Measurements from ENCODE around the gene PIGZ. TPM values are rescaled to one million over a fixed set of nuclear protein-coding genes. Genes with fewer than 3 reads are reported as not detected.
A peak's percentile ranks its signal among the peaks of the same experiment; 100 is the strongest.

The PIGZ gene
- total and polyA plus RNA-seq, 4 donors = 2.3 to 9.0 (median 3.9) TPM

DNA sequence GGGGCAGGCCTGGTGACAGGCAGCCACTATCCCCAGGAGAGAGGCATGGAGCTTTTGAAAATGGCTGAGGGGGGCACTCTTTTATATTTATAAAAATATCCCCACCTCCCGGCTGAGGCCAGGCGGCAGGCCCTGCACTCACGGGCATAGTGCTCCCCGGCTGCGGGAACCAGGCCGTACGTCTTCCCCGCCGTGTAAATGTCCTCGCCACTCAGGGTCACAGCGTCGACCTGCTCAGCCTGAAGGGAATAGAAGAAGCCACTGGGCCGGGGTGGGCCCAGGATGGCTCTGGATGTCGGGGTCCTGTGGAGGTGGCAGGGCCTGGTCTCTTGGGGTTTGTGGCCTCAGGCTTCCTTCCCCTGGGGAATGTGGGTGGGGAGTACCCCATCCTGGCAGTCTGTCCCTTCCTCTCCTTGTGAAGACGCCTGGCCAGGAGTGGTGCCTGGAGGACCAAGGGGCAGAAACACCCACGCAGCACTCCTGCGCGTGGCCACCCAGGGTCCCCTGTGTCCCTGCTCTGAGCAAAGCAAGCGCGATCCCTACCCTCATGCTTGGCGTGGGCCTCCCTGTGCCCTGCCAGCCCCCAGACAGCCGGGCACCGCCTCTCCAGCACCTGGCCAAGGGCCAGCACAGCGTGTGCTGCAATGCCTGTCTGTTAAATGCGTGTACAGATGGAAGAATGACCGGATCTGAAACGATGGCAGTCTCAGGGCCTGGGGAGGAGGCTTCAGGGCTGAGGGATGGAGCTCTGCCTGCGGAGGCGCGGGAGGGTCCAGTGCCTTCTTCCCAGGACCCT is 42.1 kb upstream of the PIGZ start:
- Histone ChIP-seq H3K27ac (ENCODE audit: low read depth in 1 of 2, low read length in 2 of 2) (no peak overlapping the region), H3K27me3 (ENCODE audit: control insufficient read depth in 1 of 2, insufficient read depth in 2 of 2, low read length in 1 of 2) (no peaks in the 10 kb centered on the region), H3K9me3 (ENCODE audit: control insufficient read depth, low read length) (no peaks in the 10 kb centered on the region), H3K4me1 (ENCODE audit: control insufficient read depth in 1 of 2, insufficient read depth in 2 of 2, low read length in 2 of 2) (no peaks in the 10 kb centered on the region), H3K4me3 (ENCODE audit: low read length in 2 of 2) (no peak overlapping the region), H3K36me3 (ENCODE audit: control insufficient read depth in 1 of 2, insufficient read depth in 2 of 2, low read length in 1 of 2) (no peaks in the 10 kb centered on the region)
- peak; percentile 26 to 56 for DNase-seq
- 66% methylated on average over 30 of the region's 30 CpGs for WGBS, 2 donors
- intact Hi-C loops (cut with DNase I) = no loop called here
- no peak for ATAC-seq (ENCODE audit: low FRiP score)

DNA sequence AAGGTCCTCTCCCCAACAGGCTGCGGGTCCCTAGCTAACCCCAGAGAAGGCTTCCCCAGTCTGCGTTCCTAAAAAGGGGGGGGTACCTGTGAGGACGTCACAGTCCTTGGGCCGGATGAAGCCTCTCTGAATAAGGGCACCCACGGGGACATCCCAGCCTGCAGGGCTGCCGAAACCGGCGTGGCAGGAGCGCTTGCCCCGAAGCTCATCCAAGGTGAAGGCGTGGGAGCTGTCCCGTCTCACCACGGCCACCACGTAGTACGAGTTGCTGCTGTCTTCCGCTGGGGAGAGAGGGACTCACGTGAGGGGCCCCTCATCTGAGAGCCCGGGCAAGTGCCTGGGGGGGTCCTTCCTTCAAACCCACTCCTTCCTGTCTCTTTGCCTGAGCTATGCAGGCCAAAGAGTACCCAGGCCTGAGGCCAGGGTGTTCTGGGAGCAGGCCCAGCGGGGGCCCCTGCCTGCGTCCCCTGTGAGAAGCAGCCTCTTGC is 40.9 kb upstream of the PIGZ start:
- 93 to 96% methylated on average over 20 of the region's 20 CpGs for WGBS, 2 donors
- Histone ChIP-seq H3K36me3 (ENCODE audit: control insufficient read depth in 1 of 2, insufficient read depth in 2 of 2, low read length in 1 of 2) (no peaks in the 10 kb centered on the region), H3K4me1 (ENCODE audit: control insufficient read depth in 1 of 2, insufficient read depth in 2 of 2, low read length in 2 of 2) (no peaks in the 10 kb centered on the region), H3K27me3 (ENCODE audit: control insufficient read depth in 1 of 2, insufficient read depth in 2 of 2, low read length in 1 of 2) (no peaks in the 10 kb centered on the region), H3K9me3 (ENCODE audit: control insufficient read depth, low read length) (no peaks in the 10 kb centered on the region), H3K27ac (ENCODE audit: low read depth in 1 of 2, low read length in 2 of 2) (no peak overlapping the region), H3K4me3 (ENCODE audit: low read length in 2 of 2) (no peak overlapping the region)
- DNase-seq = peak in 1 of 2 donors; percentile 24
- intact Hi-C loops (cut with DNase I) = loop anchor here in 1 of 2 donors (10.0 kb wide), 1 partner anchor 175 kb away; no protein-coding TSS in a partner anchor
- ATAC-seq (ENCODE audit: low FRiP score) = no peak

DNA sequence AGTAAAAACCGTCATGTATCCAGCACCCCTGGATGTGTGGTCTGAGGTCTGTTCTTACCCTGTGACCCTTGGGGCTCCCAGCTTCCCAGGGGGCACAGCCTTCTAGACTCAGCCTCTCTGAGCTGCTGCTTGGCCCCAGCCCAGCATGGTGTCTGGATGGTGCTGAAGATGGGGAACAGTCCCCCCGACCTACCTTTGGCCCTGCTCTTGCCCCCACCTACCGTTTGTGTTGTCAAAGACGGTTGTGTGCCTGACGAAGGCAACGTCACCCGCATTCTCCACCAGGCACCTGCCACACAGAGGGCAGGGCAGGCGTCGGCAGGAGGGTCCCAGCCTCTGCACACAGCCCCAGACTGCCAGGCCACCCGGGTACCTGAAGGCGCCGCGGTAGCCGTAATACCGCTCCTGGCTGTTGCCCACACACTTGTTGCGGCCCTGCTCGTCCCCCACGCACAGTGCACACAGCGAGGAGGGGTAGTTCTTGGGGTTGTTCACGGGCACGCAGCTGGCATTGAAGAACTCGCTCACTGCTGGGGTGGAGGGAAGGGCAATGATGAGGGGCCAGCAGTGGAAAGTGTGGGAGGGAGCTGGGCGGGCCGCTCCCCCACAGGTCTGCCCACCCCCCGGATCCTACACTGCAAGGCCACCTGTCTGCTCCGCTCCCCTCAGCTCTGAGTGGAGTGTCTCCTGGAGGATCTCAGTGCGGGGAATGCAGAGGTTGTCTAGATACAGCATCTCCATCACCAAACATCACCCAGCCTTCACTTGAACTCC is 40.0 kb upstream of the PIGZ start:
- WGBS, 2 donors = 90 to 91% methylated on average over 27 of the region's 27 CpGs
- DNase-seq (peak; percentile 29 to 62), ATAC-seq (ENCODE audit: low FRiP score) (no peak)
- Histone ChIP-seq H3K4me1 (ENCODE audit: control insufficient read depth in 1 of 2, insufficient read depth in 2 of 2, low read length in 2 of 2) (no peaks in the 10 kb centered on the region), H3K27me3 (ENCODE audit: control insufficient read depth in 1 of 2, insufficient read depth in 2 of 2, low read length in 1 of 2) (no peaks in the 10 kb centered on the region), H3K36me3 (ENCODE audit: control insufficient read depth in 1 of 2, insufficient read depth in 2 of 2, low read length in 1 of 2) (no peaks in the 10 kb centered on the region), H3K9me3 (ENCODE audit: control insufficient read depth, low read length) (no peaks in the 10 kb centered on the region), H3K27ac (ENCODE audit: low read depth in 1 of 2, low read length in 2 of 2) (no peak overlapping the region), H3K4me3 (ENCODE audit: low read length in 2 of 2) (no peak overlapping the region)
- intact Hi-C loops (cut with DNase I) = loop anchor here in 1 of 2 donors (10.0 kb wide), 1 partner anchor 176 kb away; no protein-coding TSS in a partner anchor

DNA sequence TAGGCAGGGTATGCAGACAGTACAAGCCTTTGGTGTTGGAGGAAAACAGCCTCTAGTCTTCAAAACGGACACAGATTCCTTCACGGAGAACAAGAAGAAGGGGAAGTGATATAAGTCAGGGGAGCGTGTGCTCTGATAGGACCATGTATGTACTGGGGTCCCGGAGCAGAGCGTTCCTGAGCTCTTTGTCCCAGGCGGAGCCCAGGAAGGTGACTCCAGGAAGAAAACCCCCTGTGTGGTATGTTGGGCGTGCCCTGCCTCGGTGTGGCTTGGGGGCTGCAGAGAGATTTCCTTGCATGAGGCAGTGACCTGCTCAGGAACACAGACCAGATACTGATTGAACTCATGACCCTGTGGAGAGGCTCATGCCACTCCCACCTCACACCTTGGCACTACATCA is 39.3 kb upstream of the PIGZ start:
- no peaks in the 10 kb centered on the region for H3K27me3 ChIP-seq (ENCODE audit: control insufficient read depth in 1 of 2, insufficient read depth in 2 of 2, low read length in 1 of 2)
- no peaks in the 10 kb centered on the region for H3K9me3 ChIP-seq (ENCODE audit: control insufficient read depth, low read length)
- WGBS, 2 donors = 82 to 84% methylated on average over 8 of the region's 8 CpGs
- H3K36me3 ChIP-seq (ENCODE audit: control insufficient read depth in 1 of 2, insufficient read depth in 2 of 2, low read length in 1 of 2) = no peaks in the 10 kb centered on the region
- no peak overlapping the region for H3K27ac ChIP-seq (ENCODE audit: low read depth in 1 of 2, low read length in 2 of 2)
- no peak overlapping the region for H3K4me3 ChIP-seq (ENCODE audit: low read length in 2 of 2)
- no peak for ATAC-seq (ENCODE audit: low FRiP score)
- DNase-seq = peak; percentile 12 to 69
- intact Hi-C loops (cut with DNase I) = loop anchor here in 1 of 2 donors (10.0 kb wide), 1 partner anchor 177 kb away; no protein-coding TSS in a partner anchor
- no peaks in the 10 kb centered on the region for H3K4me1 ChIP-seq (ENCODE audit: control insufficient read depth in 1 of 2, insufficient read depth in 2 of 2, low read length in 2 of 2)

DNA sequence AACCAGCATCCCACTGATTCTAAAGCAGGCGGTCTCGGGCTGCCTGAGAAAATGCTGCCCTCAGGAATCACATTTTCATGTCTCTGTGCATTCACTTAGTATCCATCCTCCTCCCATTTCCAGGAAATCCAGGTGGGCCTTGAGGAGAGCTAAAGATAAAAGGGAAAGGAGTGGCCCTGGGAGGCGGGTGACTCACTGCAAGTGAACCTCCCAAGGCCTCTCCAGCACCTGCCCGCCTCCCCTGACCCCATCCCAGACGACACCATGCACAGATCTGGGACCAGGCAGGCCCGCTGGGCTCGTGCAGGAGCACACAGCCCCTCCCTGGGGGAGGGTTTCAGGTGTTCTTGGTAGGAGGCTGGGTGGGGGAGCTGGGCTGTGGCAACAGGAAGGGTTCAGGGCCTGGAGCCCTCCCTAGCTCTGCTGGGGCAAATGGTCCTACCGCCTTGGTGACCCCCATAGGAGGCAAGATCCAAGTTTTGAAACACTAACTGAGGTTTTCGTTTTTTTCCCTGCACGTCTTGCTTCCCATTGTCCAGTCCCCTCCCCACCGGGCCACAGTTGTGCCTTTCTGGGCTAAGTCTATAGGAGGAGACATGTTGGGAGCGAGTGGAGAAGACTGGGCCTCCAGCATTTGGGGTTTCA is 38.8 kb upstream of the PIGZ start:
- no peaks in the 10 kb centered on the region for H3K9me3 ChIP-seq (ENCODE audit: control insufficient read depth, low read length)
- H3K27ac ChIP-seq (ENCODE audit: low read depth in 1 of 2, low read length in 2 of 2) = no peak overlapping the region
- no peaks in the 10 kb centered on the region for H3K27me3 ChIP-seq (ENCODE audit: control insufficient read depth in 1 of 2, insufficient read depth in 2 of 2, low read length in 1 of 2)
- no peak overlapping the region for H3K4me3 ChIP-seq (ENCODE audit: low read length in 2 of 2)
- H3K36me3 ChIP-seq (ENCODE audit: control insufficient read depth in 1 of 2, insufficient read depth in 2 of 2, low read length in 1 of 2) = no peaks in the 10 kb centered on the region
- ATAC-seq (ENCODE audit: low FRiP score) (no peak), DNase-seq (peak; percentile 36 to 45)
- WGBS, 2 donors = 87 to 89% methylated on average over 12 of the region's 12 CpGs
- H3K4me1 ChIP-seq (ENCODE audit: control insufficient read depth in 1 of 2, insufficient read depth in 2 of 2, low read length in 2 of 2) = no peaks in the 10 kb centered on the region
- intact Hi-C loops (cut with DNase I) = loop anchor here in 1 of 2 donors (10.0 kb wide), 1 partner anchor 177 kb away; no protein-coding TSS in a partner anchor

DNA sequence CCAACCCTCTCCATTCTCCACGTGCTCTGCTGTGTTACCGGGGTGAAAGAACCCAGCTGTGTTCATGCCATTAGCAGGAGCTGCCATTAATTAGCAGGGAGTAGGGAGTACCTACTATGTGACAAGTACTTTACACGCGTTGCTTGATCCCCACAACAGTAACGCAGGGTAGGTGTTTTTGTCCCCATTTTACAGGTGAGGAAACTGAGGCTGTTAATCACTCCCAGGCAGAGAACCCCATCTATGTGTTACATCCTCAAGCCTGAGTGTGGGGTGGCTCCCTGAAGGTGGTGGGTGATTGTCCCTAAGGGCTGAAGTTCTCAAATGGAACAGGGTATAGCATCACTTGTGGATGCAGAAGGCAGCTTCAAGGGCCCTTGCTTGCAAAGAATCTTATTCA is 38.2 kb upstream of the PIGZ start:
- no peak for DNase-seq
- Histone ChIP-seq H3K4me3 (ENCODE audit: low read length in 2 of 2) (no peak overlapping the region), H3K27ac (ENCODE audit: low read depth in 1 of 2, low read length in 2 of 2) (no peak overlapping the region), H3K27me3 (ENCODE audit: control insufficient read depth in 1 of 2, insufficient read depth in 2 of 2, low read length in 1 of 2) (no peaks in the 10 kb centered on the region), H3K9me3 (ENCODE audit: control insufficient read depth, low read length) (no peaks in the 10 kb centered on the region), H3K4me1 (ENCODE audit: control insufficient read depth in 1 of 2, insufficient read depth in 2 of 2, low read length in 2 of 2) (no peaks in the 10 kb centered on the region), H3K36me3 (ENCODE audit: control insufficient read depth in 1 of 2, insufficient read depth in 2 of 2, low read length in 1 of 2) (no peaks in the 10 kb centered on the region)
- WGBS, 2 donors = 94 to 96% methylated on average over 5 of the region's 5 CpGs
- intact Hi-C loops (cut with DNase I) = loop anchor here in 1 of 2 donors (10.0 kb wide), 1 partner anchor 178 kb away; no protein-coding TSS in a partner anchor
- ATAC-seq (ENCODE audit: low FRiP score) = no peak

DNA sequence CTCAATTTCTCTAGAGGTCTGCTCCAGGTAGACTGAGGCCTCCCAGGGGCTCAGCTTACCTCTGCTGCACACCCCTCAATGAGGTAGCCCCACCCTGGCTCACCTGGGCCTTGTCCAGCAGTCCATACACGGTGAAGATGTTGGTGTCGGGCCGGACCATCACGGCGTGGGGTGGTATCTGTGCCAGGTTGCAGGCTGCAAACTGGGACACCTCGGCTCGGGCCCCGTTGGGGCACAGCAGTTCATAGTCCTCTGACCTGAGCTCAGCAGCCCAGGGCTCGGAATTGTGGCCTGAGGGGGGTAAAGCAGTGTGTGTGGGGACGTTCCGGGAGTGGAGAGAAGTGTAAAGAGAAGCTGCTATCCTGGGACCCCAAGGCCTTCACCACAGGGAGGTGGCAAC is 37.8 kb upstream of the PIGZ start:
- intact Hi-C loops (cut with DNase I) = loop anchor here in 1 of 2 donors (10.0 kb wide), 1 partner anchor 178 kb away; no protein-coding TSS in a partner anchor
- H3K4me3 ChIP-seq (ENCODE audit: low read length in 2 of 2) = no peak overlapping the region
- WGBS, 2 donors = 92 to 93% methylated on average over 11 of the region's 11 CpGs
- H3K36me3 ChIP-seq (ENCODE audit: control insufficient read depth in 1 of 2, insufficient read depth in 2 of 2, low read length in 1 of 2) = no peaks in the 10 kb centered on the region
- H3K27me3 ChIP-seq (ENCODE audit: control insufficient read depth in 1 of 2, insufficient read depth in 2 of 2, low read length in 1 of 2) = no peaks in the 10 kb centered on the region
- ATAC-seq (ENCODE audit: low FRiP score) = no peak
- H3K4me1 ChIP-seq (ENCODE audit: control insufficient read depth in 1 of 2, insufficient read depth in 2 of 2, low read length in 2 of 2) = no peaks in the 10 kb centered on the region
- no peaks in the 10 kb centered on the region for H3K9me3 ChIP-seq (ENCODE audit: control insufficient read depth, low read length)
- DNase-seq = peak; percentile 37 to 72
- no peak overlapping the region for H3K27ac ChIP-seq (ENCODE audit: low read depth in 1 of 2, low read length in 2 of 2)

Data from aorta (tissue), 5 donors.